ENCODE results near the gene C2CD3. TPM values are rescaled to one million over a fixed set of nuclear protein-coding genes. Genes with fewer than 3 reads are reported as not detected.

The C2CD3 gene
- total and polyA plus RNA-seq, 10 of the 15 experiments (the other 5 are each of a cell fraction or from before 2014, with no cell fraction given), result 2.3 to 24.0 (median 16.3) TPM

- TF ChIP-seq, protein P1, sequence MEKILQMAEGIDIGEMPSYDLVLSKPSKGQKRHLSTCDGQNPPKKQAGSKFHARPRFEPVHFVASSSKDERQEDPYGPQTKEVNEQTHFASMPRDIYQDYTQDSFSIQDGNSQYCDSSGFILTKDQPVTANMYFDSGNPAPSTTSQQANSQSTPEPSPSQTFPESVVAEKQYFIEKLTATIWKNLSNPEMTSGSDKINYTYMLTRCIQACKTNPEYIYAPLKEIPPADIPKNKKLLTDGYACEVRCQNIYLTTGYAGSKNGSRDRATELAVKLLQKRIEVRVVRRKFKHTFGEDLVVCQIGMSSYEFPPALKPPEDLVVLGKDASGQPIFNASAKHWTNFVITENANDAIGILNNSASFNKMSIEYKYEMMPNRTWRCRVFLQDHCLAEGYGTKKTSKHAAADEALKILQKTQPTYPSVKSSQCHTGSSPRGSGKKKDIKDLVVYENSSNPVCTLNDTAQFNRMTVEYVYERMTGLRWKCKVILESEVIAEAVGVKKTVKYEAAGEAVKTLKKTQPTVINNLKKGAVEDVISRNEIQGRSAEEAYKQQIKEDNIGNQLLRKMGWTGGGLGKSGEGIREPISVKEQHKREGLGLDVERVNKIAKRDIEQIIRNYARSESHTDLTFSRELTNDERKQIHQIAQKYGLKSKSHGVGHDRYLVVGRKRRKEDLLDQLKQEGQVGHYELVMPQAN (conservative IDR thresholded peaks at IDR 0.05), result no peak
- TF ChIP-seq STAT3 (IDR thresholded peaks at IDR 0.05; ENCODE audit: low read depth, low read length) (no peak), CTCF (IDR thresholded peaks at IDR 0.05 in 2 of 3, conservative IDR thresholded peaks at IDR 0.05 in 1 of 3; ENCODE audit: control insufficient read depth in 2 of 3, extremely low read depth in 1 of 3, insufficient read depth in 1 of 3, low read depth in 3 of 3, low read length in 3 of 3) (no peak), SRF (IDR thresholded peaks at IDR 0.05; ENCODE audit: low read depth in 2 of 2, low read length in 2 of 2) (no peak)
Observed at GRCh38 chr11:74055938-74056337, 114.9 kb downstream of the C2CD3 start (continued).

- Histone ChIP-seq H3K4me3 (no peak overlapping the region), H3K27ac (ENCODE audit: control insufficient read depth, insufficient read depth) (no peak overlapping the region), H4K20me1 (ENCODE audit: control insufficient read depth, insufficient read depth) (no peaks in the 10 kb centered on the region), H3K36me3 (ENCODE audit: control insufficient read depth in 2 of 2, insufficient read depth in 2 of 2, low read length in 1 of 2) (peaks cover 0 to 5% of the 10 kb centered on the region in 2 experiments; a peak in 2 of 4 replicates), H3K4me1 (ENCODE audit: control insufficient read depth, insufficient read depth, low read length) (no peaks in the 10 kb centered on the region), H3K9me3 (replicated peaks; ENCODE audit: control insufficient read depth, insufficient read depth, low read length) (no peaks in the 10 kb centered on the region), H3K4me2 (ENCODE audit: control insufficient read depth, insufficient read depth) (no peak overlapping the region), H3K79me2 (ENCODE audit: control insufficient read depth, insufficient read depth, low read length) (no peaks in the 10 kb centered on the region), H3K27me3 (replicated peaks in 1 of 2; ENCODE audit: control insufficient read depth in 2 of 2, insufficient read depth in 2 of 2, low read length in 1 of 2) (no peaks in the 10 kb centered on the region), H3K9ac (ENCODE audit: control insufficient read depth, insufficient read depth, low read length) (no peak overlapping the region), H2AFZ (ENCODE audit: control insufficient read depth, low read depth, low read length) (no peak overlapping the region)
- CTCF ChIA-PET, result no interaction called here
- intact Hi-C loops (cut with micrococcal nuclease; ENCODE audit: unreplicated experiment), result no loop called here
- BruUV-seq (replicated peaks), result no TSS peak
- FAIRE-seq (no peak), DNase-seq (ENCODE audit: low read depth, low spot score) (no peak), ATAC-seq (no peak)
- SMC1A ChIA-PET (ENCODE audit: uncharacterized antibody, unreplicated experiment), result interaction anchor here (1.0 kb wide), 1 partner anchor 22 kb away, joined by 3 read pairs; no protein-coding TSS in a partner anchor
- RAD21 ChIA-PET (ENCODE audit: unreplicated experiment), result no interaction called here
- 83% methylated on average over 3 of the region's 3 CpGs for WGBS (ENCODE audit: insufficient coverage, insufficient replicate concordance, low lambda C conversion rate, missing lambda C conversion rate)
- in situ Hi-C loops (cut with MboI), result no loop called here
- POLR2A ChIA-PET, result no interaction called here
- TF ChIP-seq CHD2 (IDR thresholded peaks at IDR 0.05; ENCODE audit: borderline replicate concordance, low read depth, low read length), result no peak
- TF ChIP-seq POLR2A (IDR thresholded peaks at IDR 0.05; ENCODE audit: low read depth, low read length), result no peak
- no peak for TF ChIP-seq NFXL1 (IDR thresholded peaks at IDR 0.05; ENCODE audit: borderline replicate concordance)
- no peak for TF ChIP-seq MEF2A (IDR thresholded peaks at IDR 0.05; ENCODE audit: insufficient read depth, low read depth, low read length)
- TF ChIP-seq SPI1 (IDR thresholded peaks at IDR 0.05; ENCODE audit: borderline replicate concordance, insufficient read depth, low read depth, low read length), result no peak
- TF ChIP-seq IKZF1 (conservative IDR thresholded peaks at IDR 0.05), result no peak
- TF ChIP-seq, protein P2, sequence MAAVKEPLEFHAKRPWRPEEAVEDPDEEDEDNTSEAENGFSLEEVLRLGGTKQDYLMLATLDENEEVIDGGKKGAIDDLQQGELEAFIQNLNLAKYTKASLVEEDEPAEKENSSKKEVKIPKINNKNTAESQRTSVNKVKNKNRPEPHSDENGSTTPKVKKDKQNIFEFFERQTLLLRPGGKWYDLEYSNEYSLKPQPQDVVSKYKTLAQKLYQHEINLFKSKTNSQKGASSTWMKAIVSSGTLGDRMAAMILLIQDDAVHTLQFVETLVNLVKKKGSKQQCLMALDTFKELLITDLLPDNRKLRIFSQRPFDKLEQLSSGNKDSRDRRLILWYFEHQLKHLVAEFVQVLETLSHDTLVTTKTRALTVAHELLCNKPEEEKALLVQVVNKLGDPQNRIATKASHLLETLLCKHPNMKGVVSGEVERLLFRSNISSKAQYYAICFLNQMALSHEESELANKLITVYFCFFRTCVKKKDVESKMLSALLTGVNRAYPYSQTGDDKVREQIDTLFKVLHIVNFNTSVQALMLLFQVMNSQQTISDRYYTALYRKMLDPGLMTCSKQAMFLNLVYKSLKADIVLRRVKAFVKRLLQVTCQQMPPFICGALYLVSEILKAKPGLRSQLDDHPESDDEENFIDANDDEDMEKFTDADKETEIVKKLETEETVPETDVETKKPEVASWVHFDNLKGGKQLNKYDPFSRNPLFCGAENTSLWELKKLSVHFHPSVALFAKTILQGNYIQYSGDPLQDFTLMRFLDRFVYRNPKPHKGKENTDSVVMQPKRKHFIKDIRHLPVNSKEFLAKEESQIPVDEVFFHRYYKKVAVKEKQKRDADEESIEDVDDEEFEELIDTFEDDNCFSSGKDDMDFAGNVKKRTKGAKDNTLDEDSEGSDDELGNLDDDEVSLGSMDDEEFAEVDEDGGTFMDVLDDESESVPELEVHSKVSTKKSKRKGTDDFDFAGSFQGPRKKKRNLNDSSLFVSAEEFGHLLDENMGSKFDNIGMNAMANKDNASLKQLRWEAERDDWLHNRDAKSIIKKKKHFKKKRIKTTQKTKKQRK (IDR thresholded peaks at IDR 0.05; ENCODE audit: low read depth, low read length), result no peak
- TF ChIP-seq EGR1 (IDR thresholded peaks at IDR 0.05; ENCODE audit: borderline replicate concordance in 1 of 2, low read depth in 2 of 2, low read length in 2 of 2), result no peak
- no peak for TF ChIP-seq MXI1 (IDR thresholded peaks at IDR 0.05; ENCODE audit: low read depth, low read length)
- no peak for TF ChIP-seq HDAC6 (IDR thresholded peaks at IDR 0.05; ENCODE audit: unreplicated experiment)
Observed at GRCh38 chr11:74050465-74050864, 120.3 kb downstream of the C2CD3 start.
